Measurements from ENCODE around the gene PARP1. TPM values are rescaled to one million over a fixed set of nuclear protein-coding genes. Genes with fewer than 3 reads are reported as not detected.

PARP1 gene
- total RNA-seq, 6 donors from 2014 or later, result 56.5 to 97.9 (median 76.7) TPM

DNA sequence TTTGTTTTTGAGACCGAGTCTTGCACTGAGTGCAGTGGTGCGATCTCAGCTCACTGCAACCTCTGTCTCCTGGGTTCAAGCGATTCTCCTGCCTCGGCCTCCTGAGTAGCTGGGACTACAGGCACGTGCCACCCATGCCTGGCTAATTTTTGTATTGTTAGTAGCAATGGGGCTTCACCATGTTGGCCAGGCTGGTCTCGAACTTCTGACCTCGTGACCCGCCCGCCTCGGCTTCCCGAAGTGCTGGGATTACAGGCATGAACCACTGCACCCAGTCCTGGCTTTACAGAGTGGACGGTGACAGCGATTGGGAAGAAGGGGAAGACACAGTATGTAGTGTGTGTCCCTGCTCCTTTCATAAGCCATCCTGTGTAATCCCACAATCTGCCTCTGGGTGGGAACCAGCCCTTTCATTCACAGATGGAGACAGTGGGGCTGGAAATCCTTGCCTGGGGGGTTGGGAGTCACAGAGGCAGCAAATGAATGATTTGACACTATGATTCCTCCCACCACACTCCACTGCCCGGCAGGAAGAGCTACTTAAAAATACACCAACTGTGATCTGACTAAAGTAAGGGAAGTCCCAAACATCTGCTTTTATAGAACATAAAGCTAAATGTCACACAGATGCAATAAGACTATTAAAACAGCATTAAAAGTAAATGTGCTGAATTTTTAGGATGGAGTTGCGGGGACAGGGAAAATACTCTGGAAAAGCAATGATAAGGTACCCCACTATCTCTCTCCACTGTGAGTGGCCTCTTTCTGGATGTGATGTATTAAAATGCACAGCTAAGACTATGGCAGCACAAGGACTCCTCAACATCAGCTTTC is 4.5 kb downstream of the PARP1 start:
- H3K27ac ChIP-seq, result no peak overlapping the region
- ATAC-seq (ENCODE audit: low FRiP score in 2 of 2), result no peak
- H3K27me3 ChIP-seq, result no peaks in the 10 kb centered on the region
- H3K4me3 ChIP-seq, result no peak overlapping the region
- H3K36me3 ChIP-seq, result peaks cover 9 to 44% (median 24%) of the 10 kb centered on the region in 4 donors
- no peak for DNase-seq
- WGBS, 2 donors, result 78 to 81% methylated on average over 5 to 15 of the region's 15 CpGs
- H3K9me3 ChIP-seq, result no peaks in the 10 kb centered on the region
- no peak for TF ChIP-seq POLR2AphosphoS5 (IDR thresholded peaks at IDR 0.05)
- TF ChIP-seq, protein P1, sequence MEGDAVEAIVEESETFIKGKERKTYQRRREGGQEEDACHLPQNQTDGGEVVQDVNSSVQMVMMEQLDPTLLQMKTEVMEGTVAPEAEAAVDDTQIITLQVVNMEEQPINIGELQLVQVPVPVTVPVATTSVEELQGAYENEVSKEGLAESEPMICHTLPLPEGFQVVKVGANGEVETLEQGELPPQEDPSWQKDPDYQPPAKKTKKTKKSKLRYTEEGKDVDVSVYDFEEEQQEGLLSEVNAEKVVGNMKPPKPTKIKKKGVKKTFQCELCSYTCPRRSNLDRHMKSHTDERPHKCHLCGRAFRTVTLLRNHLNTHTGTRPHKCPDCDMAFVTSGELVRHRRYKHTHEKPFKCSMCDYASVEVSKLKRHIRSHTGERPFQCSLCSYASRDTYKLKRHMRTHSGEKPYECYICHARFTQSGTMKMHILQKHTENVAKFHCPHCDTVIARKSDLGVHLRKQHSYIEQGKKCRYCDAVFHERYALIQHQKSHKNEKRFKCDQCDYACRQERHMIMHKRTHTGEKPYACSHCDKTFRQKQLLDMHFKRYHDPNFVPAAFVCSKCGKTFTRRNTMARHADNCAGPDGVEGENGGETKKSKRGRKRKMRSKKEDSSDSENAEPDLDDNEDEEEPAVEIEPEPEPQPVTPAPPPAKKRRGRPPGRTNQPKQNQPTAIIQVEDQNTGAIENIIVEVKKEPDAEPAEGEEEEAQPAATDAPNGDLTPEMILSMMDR (IDR thresholded peaks at IDR 0.05), result peak in 1 of 6 experiments; percentile 7
- peaks cover 30 to 38% (median 34%) of the 10 kb centered on the region in 4 donors for H3K4me1 ChIP-seq

- WGBS, 2 donors, result 93 to 95% methylated on average over 4 of the region's 4 CpGs
- H3K4me1 ChIP-seq, result peaks cover 30 to 38% (median 33%) of the 10 kb centered on the region in 4 donors
- ATAC-seq (ENCODE audit: low FRiP score in 2 of 2), result no peak
Measured at GRCh38 chr1:226402739-226403165, 5.1 kb downstream of the PARP1 start.

GRCh38 chr1:226401355-226402303 is 6.3 kb downstream of the PARP1 start:
- Histone ChIP-seq H3K9me3 (no peaks in the 10 kb centered on the region), H3K27ac (no peak overlapping the region), H3K36me3 (peaks cover 9 to 55% (median 25%) of the 10 kb centered on the region in 4 donors), H3K4me1 (peaks cover 24 to 32% (median 28%) of the 10 kb centered on the region in 4 donors), H3K4me3 (no peak overlapping the region), H3K27me3 (no peaks in the 10 kb centered on the region)
- no peak for ATAC-seq (ENCODE audit: low FRiP score in 2 of 2)
- 84 to 86% methylated on average over 8 to 9 of the region's 9 CpGs for WGBS, 2 donors
- TF ChIP-seq POLR2A (IDR thresholded peaks at IDR 0.05), result no peak
- no peak for TF ChIP-seq POLR2AphosphoS5 (IDR thresholded peaks at IDR 0.05)
- TF ChIP-seq, protein P1 (IDR thresholded peaks at IDR 0.05), result no peak
- TF ChIP-seq EP300 (IDR thresholded peaks at IDR 0.05), result no peak
- DNase-seq, result no peak

More at GRCh38 chr1:226402739-226403165, 5.1 kb downstream of the PARP1 start:
- peaks cover 9 to 47% (median 25%) of the 10 kb centered on the region in 4 donors for H3K36me3 ChIP-seq
- no peaks in the 10 kb centered on the region for H3K27me3 ChIP-seq
- H3K27ac ChIP-seq, result no peak overlapping the region
- no peak for DNase-seq
- H3K4me3 ChIP-seq, result no peak overlapping the region
- TF ChIP-seq, protein P1 (IDR thresholded peaks at IDR 0.05), result no peak
- TF ChIP-seq POLR2A (IDR thresholded peaks at IDR 0.05) (no peak), EP300 (IDR thresholded peaks at IDR 0.05) (no peak), POLR2AphosphoS5 (IDR thresholded peaks at IDR 0.05) (no peak)
- no peaks in the 10 kb centered on the region for H3K9me3 ChIP-seq

DNA sequence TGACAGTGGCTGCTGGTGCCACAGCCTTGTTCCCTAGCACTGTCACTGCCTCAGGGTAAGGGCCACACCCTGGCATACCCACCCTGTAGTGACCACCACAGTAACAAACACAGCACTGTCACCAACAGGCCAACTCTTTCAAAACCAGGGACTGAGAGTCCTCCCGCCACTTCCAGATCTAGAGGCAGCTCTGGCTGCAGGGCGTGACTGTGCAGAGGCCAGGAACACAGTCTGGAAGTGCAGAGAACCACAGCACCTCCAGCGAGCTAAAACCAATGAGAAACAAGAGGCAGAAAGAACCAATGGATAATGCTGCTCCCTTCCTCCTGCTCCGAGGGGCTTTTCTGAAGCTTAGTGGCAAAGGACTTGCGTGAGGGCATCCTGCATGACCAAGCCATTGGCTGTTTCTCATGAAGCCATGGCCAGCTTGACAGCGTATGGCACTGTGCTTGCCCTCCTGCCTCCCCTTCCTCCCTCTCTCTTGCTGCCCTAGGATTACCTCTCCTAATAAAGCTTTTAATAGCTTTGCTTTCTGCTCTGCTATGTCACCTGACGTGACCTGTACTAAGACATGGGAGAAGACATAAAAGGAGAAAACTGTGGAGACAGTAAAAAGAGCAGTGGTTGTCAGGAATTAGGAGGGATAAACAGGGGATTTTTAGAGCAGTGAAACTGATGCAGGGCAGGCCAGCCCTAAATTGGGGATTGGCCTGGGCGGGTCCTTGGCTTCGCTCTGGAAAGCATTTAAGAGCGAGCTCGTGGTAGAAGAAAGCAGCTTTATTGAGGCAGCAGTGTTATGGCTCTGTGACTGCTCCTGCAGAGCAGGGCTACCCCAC is 7.2 kb downstream of the PARP1 start:
- Histone ChIP-seq H3K4me1 (peaks cover 15 to 23% (median 19%) of the 10 kb centered on the region in 4 donors), H3K27me3 (no peaks in the 10 kb centered on the region), H3K27ac (no peak overlapping the region), H3K36me3 (peaks cover 9 to 62% (median 25%) of the 10 kb centered on the region in 4 donors), H3K9me3 (no peaks in the 10 kb centered on the region), H3K4me3 (no peak overlapping the region)
- TF ChIP-seq POLR2AphosphoS5 (IDR thresholded peaks at IDR 0.05) (no peak), EP300 (IDR thresholded peaks at IDR 0.05) (no peak), POLR2A (IDR thresholded peaks at IDR 0.05) (no peak)
- TF ChIP-seq, protein P1 (IDR thresholded peaks at IDR 0.05), result no peak
- 93 to 99% methylated on average over 10 to 11 of the region's 11 CpGs for WGBS, 2 donors
- DNase-seq (no peak), ATAC-seq (ENCODE audit: low FRiP score in 2 of 2) (no peak)
